Fibroblast of mammary gland (primary cell): ENCODE measurements around the gene CCDC74A.
"Not testable (repeated sequence)": the region's sequence is repeated elsewhere in the genome, so short reads cannot be mapped to it uniquely, and the experiment has no call there.

Experiments used
- DNase-seq: peaks from one replicate; pipeline ENCODE4 v3.0.0-alpha.2; 2010; ENCODE audit warnings: low read depth
- H3K4me3 ChIP-seq: 2 replicates; pipeline ENCODE4 v1.5.1; 2011; ENCODE audit warnings: low read depth, mild to moderate bottlenecking, low read length, moderate library complexity; ENCODE audit not compliant: control insufficient read depth
- CTCF ChIP-seq: conservative IDR thresholded peaks from 2 replicates; pipeline ENCODE4 v1.5.1; 2011; ENCODE audit warnings: low read depth, low read length, inconsistent platforms; ENCODE audit not compliant: control insufficient read depth, insufficient read depth

Gene CCDC74A

GRCh38 chr2:131516011-131516410 lies 11.7 kb upstream of the CCDC74A start:
- no peak overlapping the region for H3K4me3 ChIP-seq
- TF ChIP-seq CTCF: no peak
- no peak for DNase-seq

- peak; percentile 29 for DNase-seq
- not testable (repeated sequence) for H3K4me3 ChIP-seq
- peak; percentile 26 for TF ChIP-seq CTCF
These were observed 11.1 kb upstream of the CCDC74A start for GRCh38 chr2:131516621-131517020.

DNA sequence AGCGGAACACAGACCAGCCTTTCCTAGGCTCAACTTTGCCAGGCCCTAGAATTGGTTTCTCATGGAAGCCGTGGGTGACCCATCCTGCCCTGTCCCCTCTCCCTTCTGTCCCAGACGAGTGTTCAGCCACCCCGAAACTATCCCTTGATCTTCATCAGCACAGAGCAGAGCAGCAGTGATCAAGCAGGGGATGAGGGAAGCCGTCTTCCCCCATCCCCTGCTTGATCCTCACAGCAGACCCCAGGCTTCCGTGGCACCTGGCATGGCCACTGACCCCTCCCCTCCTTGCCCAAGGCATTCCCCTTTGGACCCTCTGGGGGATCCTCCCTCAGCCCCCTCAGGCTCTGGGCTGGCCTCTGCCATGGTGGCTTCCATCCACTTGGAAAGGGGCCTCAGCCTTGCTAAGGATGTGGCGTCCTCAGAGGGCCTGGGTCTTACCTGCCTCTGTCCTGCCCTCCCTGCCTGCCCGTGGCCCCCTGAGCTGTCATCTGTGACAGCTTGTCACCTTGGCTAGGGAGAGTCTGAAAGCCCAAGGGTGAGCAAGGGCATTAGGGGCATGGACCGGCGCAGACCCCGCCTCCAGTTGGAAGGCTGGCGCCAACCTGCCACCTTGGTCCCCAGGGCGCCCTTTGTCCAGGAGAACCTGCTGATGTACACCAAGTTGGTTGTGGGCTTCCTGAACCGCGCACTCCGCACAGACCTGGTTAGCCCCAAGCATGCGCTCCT lies 10.4 kb upstream of the CCDC74A start:
- TF ChIP-seq CTCF: no peak
- H3K4me3 ChIP-seq: no peak overlapping the region

DNA sequence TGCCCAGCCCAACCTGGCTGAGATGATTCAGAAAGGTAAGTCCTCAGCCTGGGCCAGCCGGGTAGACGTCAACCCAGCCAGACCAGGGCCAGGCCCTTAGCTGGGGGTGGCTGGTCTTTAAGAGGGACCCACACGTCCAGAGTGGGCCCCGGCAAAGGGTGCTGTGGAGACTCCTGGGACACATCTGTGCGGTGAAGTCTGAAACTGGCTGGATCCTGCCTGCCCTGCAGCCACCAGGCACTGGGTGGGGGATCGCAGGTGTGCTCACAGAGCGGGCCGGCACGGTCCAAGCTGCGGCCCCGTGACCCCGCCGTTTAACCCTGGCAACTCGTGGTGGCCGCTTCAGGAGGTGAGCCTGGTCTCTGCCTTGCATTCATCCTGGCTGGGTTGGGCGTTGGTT lies 9.8 kb upstream of the CCDC74A start:
- not testable (repeated sequence) for DNase-seq, H3K4me3 ChIP-seq

More for the DNA sequence above, 10.4 kb upstream of the CCDC74A start:
- no peak for DNase-seq

DNA sequence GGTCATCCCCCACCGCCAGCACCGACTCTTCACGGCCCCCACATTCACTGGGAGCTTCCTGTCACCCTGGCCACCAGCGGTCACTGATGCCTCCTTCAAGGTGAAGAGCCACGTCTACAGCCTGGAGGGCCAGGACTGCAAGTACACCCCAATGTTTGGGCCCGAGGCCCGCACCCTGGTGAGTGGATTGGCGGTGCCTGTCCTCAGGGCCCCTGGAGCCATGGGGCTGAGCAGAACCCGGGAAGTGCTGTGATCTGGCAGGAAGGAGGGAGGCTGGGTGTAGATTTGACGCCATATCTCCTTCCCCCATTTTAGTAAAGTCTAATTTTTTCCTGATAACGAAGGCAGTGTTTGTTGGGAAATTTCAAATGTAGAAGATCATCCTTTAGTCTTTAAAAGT lies 9.2 kb upstream of the CCDC74A start:
- H3K4me3 ChIP-seq, DNase-seq: not testable (repeated sequence)

- DNase-seq: no peak
- TF ChIP-seq CTCF: no peak
- H3K4me3 ChIP-seq: no peak overlapping the region
These were observed 8.2 kb upstream of the CCDC74A start for GRCh38 chr2:131519466-131519865.

DNA sequence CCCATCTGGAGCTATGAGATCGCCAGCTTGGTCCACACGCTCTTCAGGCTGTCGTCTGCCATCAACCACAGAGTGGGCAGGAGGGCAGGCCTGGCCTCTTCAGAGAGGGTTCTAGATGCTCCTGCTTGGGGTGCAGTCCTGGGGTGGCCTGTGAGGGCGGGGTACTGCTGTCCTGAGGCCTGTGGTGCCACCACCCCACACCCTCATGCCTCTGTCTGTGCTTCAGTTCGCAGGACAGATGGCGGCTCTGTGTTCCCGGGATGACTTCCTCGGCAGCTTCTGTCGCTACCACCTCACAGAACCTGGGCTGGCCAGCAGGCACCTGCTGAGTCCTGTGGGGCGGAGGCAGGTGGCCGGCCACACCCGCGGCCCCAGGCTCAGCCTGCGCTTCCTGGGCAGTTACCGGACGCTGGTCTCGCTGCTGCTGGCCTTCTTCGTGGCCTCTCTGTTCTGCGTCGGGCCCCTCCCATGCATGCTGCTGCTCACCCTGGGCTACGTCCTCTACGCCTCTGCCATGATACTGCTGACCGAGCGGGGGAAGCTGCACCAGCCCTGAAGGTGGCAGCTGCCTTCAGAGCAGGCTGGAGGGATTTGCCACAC lies 7.7 kb upstream of the CCDC74A start:
- DNase-seq, H3K4me3 ChIP-seq: not testable (repeated sequence)

DNA sequence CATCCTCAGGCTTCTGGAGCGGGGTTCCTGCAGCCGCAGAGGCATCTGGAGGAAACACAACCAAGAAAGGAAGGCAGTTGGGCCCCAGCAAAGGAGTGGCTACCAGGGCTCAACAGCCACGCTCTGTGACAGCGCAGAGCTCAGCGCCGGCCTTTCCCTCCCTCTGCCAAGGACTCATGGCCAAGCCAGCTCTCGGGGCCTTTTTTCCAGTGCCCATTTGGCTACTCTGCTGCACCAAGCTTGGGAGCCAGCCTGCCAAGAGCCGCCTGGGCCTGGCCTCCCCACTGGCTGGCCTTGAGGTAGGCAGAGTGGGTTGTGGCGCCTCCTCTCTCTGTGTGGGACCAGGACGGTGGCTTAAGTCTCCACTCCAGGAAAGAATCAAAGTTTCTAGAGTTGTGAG lies 7.2 kb upstream of the CCDC74A start:
- no peak for TF ChIP-seq CTCF
- DNase-seq: no peak
- no peak overlapping the region for H3K4me3 ChIP-seq

DNA sequence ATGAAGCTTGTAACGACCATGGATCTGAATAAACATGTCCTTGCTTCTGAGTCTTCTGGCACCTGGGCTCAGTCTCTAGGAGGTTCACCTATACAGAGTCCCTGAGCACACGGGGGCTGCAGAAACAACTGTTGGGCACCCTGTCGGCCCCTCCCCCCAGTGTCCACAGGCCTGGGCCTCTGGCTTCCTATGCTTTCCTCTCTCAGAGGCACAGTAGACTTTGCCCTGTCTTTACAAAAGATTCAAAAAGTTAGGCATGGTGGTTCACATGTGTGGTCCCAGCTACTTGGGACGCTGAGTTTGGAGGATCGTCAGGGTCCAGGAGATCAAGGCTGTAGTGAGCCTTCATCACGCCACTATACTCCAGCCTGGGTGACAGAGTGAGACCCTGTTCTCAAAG lies 6.2 kb upstream of the CCDC74A start:
- not testable (repeated sequence) for H3K4me3 ChIP-seq, DNase-seq
